Fibroblast of lung (primary cell): Measurements from ENCODE around the gene FZD10. TPM values are rescaled to one million over a fixed set of nuclear protein-coding genes. Genes with fewer than 3 reads are reported as not detected.

ENCODE experiments used
- DNase-seq, 2 donors: peaks; one replicate each; pipeline versions ENCODE4 v3.0.0 to v3.0.0-alpha.2; 2010; ENCODE audit warnings: low read depth in 2 of 2
- H2AFZ ChIP-seq: 2 replicates; pipeline ENCODE4 v1.5.1; 2012; ENCODE audit warnings: low read length, control low read depth, inconsistent platforms
- H3K27ac ChIP-seq: 2 replicates; pipeline ENCODE4 v1.5.1; 2011; ENCODE audit warnings: low read length, control low read depth; ENCODE audit not compliant: insufficient read depth
- H3K27me3 ChIP-seq: 2 replicates; pipeline ENCODE4 v1.5.1; 2011; ENCODE audit warnings: mild to moderate bottlenecking, low read length; ENCODE audit not compliant: control insufficient read depth, insufficient read depth
- H3K36me3 ChIP-seq: 2 replicates; pipeline ENCODE4 v1.5.1; 2011; ENCODE audit warnings: low read length; ENCODE audit not compliant: control insufficient read depth, insufficient read depth
- H3K4me1 ChIP-seq: 2 replicates; pipeline ENCODE4 v1.5.1; 2011; ENCODE audit warnings: low read length; ENCODE audit not compliant: control insufficient read depth, insufficient read depth; ENCODE audit errors: extremely low read depth
- H3K4me2 ChIP-seq: 2 replicates; pipeline ENCODE4 v1.5.1; 2011; ENCODE audit warnings: low read length, control low read depth; ENCODE audit not compliant: insufficient read depth; ENCODE audit errors: extremely low read depth
- H3K4me3 ChIP-seq, 4 experiments: fragments of 200-600 bp in 1 of 4; sonication (generic) in 1 of 4; replicated peaks in 1 of 4; 2 replicates each; pipeline ENCODE4 v1.5.1; 2011 to 2016; ENCODE audit warnings: low read length in 4 of 4, low read depth in 3 of 4, mild to moderate bottlenecking in 3 of 4, control low read depth in 2 of 4, inconsistent platforms in 1 of 4, mixed read lengths in 1 of 4; ENCODE audit not compliant: insufficient read depth in 1 of 4; ENCODE audit errors: control extremely low read depth in 1 of 4
- H3K79me2 ChIP-seq: 2 replicates; pipeline ENCODE4 v1.5.1; 2012; ENCODE audit warnings: mild to moderate bottlenecking, low read length, inconsistent platforms; ENCODE audit not compliant: control insufficient read depth, insufficient read depth
- H3K9ac ChIP-seq: 2 replicates; pipeline ENCODE4 v1.5.1; 2011; ENCODE audit warnings: mild to moderate bottlenecking, low read length, control low read depth; ENCODE audit not compliant: insufficient read depth
- H3K9me3 ChIP-seq: 2 replicates; pipeline ENCODE4 v1.5.1; 2012; ENCODE audit warnings: low read depth, low read length; ENCODE audit not compliant: control insufficient read depth, insufficient read depth
- H4K20me1 ChIP-seq: 2 replicates; pipeline ENCODE4 v1.5.1; 2011; ENCODE audit warnings: low read length; ENCODE audit not compliant: control insufficient read depth, insufficient read depth; ENCODE audit errors: extremely low read depth
- EZH2 ChIP-seq: IDR thresholded peaks from 2 replicates; pipeline ENCODE4 v1.5.1; 2012; ENCODE audit warnings: low read length, control low read depth, mild to moderate bottlenecking; ENCODE audit errors: missing control alignments
- polyA plus RNA-seq, 2 donors: library from polyadenylated mRNA; depleted of rRNA in 1 of 2; stranded (reverse) in 1 of 2; unstranded in 1 of 2; fragments of >200 nt; gene quantifications; 2 replicates each; pipeline ENCODE4 v1.2.1, GENCODE V29; 2011 to 2012; ENCODE audit warnings: missing spikeins in 1 of 2
- total RNA-seq: library from RNA; depleted of rRNA; stranded (reverse); fragments of >200 nt; gene quantifications from 2 replicates; pipeline ENCODE4 v1.2.1, GENCODE V29; 2014
- TF ChIP-seq, protein P1 (sequence below), 2 donors: IDR thresholded peaks in 1 of 2; conservative IDR thresholded peaks in 1 of 2; 1 replicate in 1 of 2; 2 replicates in 1 of 2; pipeline ENCODE4 v1.5.1; 2011 to 2012; ENCODE audit warnings: low read length in 2 of 2, control low read depth in 1 of 2, inconsistent platforms in 1 of 2, low read depth in 1 of 2, mild to moderate bottlenecking in 1 of 2

Gene FZD10
- total and polyA plus RNA-seq, 2 donors (not counting 1 experiment from before 2014, with no cell fraction given), result under 0.01 to 0.03 TPM

DNA sequence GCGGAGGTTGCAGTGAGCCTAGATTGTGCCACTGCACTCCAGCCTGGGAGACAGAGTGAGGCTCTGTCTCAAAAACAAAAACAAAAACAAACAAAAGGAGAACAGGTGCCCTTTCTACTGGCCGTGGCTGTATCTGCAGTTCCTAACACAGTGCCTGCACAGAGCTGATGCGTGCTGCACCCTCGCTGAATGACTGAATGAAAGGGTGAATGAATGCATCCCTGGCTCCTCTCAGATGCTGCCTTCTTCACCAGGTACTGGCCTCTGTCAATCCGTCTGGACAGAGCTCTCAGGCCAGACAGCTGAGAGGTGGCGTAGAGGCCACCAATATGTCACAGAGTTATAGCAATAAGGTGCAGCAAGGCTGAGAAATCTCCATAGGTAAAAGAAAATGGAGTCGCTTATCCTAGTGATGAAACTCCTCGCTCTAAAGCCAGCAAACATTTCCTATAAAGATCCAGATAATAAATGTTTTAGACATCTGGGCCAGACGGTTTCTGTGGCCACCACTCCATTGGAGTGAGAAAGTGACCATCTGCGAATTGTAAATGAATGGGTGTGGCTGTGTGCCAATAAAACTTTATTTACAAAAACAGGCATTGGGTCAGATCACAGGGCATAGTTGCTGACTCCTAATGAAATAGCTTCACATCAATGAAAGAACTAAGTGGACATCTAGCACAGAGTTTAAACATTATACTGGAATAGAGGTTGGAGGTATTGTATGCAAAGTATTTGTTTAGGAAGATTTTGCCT is 15.9 kb upstream of the FZD10 start:
- H2AFZ ChIP-seq, result no peak overlapping the region
- no peaks in the 10 kb centered on the region for H3K36me3 ChIP-seq
- no peaks in the 10 kb centered on the region for H3K9me3 ChIP-seq
- no peaks in the 10 kb centered on the region for H3K4me1 ChIP-seq
- no peak overlapping the region for H3K4me3 ChIP-seq
- H3K4me2 ChIP-seq, result no peak overlapping the region
- H3K27me3 ChIP-seq, result no peaks in the 10 kb centered on the region
- H4K20me1 ChIP-seq, result no peaks in the 10 kb centered on the region
- DNase-seq, result no peak
- TF ChIP-seq, protein P1, sequence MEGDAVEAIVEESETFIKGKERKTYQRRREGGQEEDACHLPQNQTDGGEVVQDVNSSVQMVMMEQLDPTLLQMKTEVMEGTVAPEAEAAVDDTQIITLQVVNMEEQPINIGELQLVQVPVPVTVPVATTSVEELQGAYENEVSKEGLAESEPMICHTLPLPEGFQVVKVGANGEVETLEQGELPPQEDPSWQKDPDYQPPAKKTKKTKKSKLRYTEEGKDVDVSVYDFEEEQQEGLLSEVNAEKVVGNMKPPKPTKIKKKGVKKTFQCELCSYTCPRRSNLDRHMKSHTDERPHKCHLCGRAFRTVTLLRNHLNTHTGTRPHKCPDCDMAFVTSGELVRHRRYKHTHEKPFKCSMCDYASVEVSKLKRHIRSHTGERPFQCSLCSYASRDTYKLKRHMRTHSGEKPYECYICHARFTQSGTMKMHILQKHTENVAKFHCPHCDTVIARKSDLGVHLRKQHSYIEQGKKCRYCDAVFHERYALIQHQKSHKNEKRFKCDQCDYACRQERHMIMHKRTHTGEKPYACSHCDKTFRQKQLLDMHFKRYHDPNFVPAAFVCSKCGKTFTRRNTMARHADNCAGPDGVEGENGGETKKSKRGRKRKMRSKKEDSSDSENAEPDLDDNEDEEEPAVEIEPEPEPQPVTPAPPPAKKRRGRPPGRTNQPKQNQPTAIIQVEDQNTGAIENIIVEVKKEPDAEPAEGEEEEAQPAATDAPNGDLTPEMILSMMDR (conservative IDR thresholded peaks at IDR 0.05 in 1 of 2, IDR thresholded peaks at IDR 0.05 in 1 of 2; ENCODE audit: low read depth in 1 of 2, low read length in 2 of 2), result no peak
- no peak for TF ChIP-seq EZH2
- H3K9ac ChIP-seq, result no peak overlapping the region
- no peak overlapping the region for H3K27ac ChIP-seq
- no peaks in the 10 kb centered on the region for H3K79me2 ChIP-seq

DNA sequence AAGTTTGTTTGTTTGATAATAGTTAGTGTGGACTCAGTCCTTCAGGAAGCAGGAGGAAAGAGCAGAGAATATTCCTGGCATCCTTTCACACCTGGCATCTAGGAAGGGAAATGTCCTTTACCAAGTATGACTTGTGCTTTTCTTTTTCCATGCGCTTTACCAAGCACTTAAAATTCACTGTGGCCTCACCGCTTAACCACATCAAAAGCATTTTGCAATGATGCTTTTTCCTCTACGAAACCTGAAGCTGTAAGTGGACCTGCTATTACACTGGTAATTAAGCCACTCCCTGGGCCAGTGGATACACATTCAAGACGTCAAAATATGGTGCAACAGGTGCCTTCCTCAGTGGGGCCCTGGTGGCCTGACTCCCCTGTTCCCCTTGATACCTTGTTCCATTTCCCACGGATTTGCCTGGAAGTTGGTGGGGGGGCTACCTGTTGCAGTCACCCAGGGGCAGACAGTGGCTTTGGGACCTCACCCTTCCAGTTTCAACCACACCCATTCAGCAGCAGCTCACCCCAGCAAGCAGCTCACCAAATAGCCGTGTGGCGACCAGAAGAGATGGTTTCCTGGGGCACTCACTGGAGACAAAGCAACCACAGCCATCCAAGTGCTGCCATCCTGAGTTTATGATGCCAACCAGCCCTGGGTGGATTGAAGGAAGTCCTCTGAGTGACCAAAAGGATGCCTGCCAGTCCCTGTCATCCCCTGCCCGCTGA is 14.2 kb upstream of the FZD10 start:
- H3K9me3 ChIP-seq, result no peaks in the 10 kb centered on the region
- no peaks in the 10 kb centered on the region for H3K4me1 ChIP-seq
- no peaks in the 10 kb centered on the region for H4K20me1 ChIP-seq
- H2AFZ ChIP-seq, result no peak overlapping the region
- no peak overlapping the region for H3K4me2 ChIP-seq
- no peak overlapping the region for H3K27ac ChIP-seq
- no peaks in the 10 kb centered on the region for H3K27me3 ChIP-seq
- H3K36me3 ChIP-seq, result no peaks in the 10 kb centered on the region
- H3K9ac ChIP-seq, result no peak overlapping the region
- no peak for TF ChIP-seq EZH2
- TF ChIP-seq, protein P1 (conservative IDR thresholded peaks at IDR 0.05 in 1 of 2, IDR thresholded peaks at IDR 0.05 in 1 of 2; ENCODE audit: low read depth in 1 of 2, low read length in 2 of 2), result no peak
- no peak for DNase-seq
- no peak overlapping the region for H3K4me3 ChIP-seq
- H3K79me2 ChIP-seq, result no peaks in the 10 kb centered on the region

DNA sequence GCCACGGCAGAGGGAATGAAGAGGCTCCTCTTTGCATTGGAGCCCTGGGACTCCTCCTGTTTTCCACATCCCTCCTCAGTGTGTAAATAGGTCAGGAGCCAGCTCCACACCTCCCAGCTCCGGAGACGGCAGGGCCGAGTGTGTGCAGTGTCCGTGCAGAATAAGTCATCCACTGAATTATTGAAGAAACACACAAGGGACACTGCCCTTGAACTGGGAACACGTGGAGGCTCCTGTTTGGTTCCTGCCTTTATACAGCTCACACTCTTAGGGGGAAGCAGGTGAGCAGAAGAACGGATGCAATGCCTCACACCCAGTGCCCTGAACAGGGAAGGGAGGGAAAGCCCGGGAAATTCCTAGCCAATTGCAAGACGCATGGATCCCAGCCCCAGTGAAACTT is 10.4 kb upstream of the FZD10 start:
- Histone ChIP-seq H3K9me3 (no peaks in the 10 kb centered on the region), H3K79me2 (no peaks in the 10 kb centered on the region), H3K4me3 (no peak overlapping the region), H3K27ac (no peak overlapping the region), H3K36me3 (no peaks in the 10 kb centered on the region), H3K4me1 (no peaks in the 10 kb centered on the region), H2AFZ (no peak overlapping the region), H3K9ac (no peak overlapping the region), H3K4me2 (no peak overlapping the region), H3K27me3 (no peaks in the 10 kb centered on the region), H4K20me1 (no peaks in the 10 kb centered on the region)
- DNase-seq, result no peak
- TF ChIP-seq EZH2, result no peak
- TF ChIP-seq, protein P1 (conservative IDR thresholded peaks at IDR 0.05 in 1 of 2, IDR thresholded peaks at IDR 0.05 in 1 of 2; ENCODE audit: low read depth in 1 of 2, low read length in 2 of 2), result no peak
